ENCODE data around the gene ACER1. TPM values are rescaled to one million over a fixed set of nuclear protein-coding genes. Genes with fewer than 3 reads are reported as not detected.
"Not testable (repeated sequence)": the region's sequence is repeated elsewhere in the genome, so short reads cannot be mapped to it uniquely, and the experiment has no call there.

ACER1 gene
- total RNA-seq, 4 donors from 2014 or later = 0.61 TPM; not detected in 3

GRCh38 chr19:6287269-6287885 is 46.0 kb downstream of the ACER1 start:
- intact Hi-C loops (cut with DNase I; ENCODE audit: low total_unique reads) = no loop called here
- DNase-seq = no peak
- H3K4me3 ChIP-seq = no peak overlapping the region
- no peaks in the 10 kb centered on the region for H3K4me1 ChIP-seq
- no peaks in the 10 kb centered on the region for H3K27me3 ChIP-seq
- H3K9me3 ChIP-seq = peaks cover 0 to 31% of the 10 kb centered on the region in 2 donors
- TF ChIP-seq, protein P1, sequence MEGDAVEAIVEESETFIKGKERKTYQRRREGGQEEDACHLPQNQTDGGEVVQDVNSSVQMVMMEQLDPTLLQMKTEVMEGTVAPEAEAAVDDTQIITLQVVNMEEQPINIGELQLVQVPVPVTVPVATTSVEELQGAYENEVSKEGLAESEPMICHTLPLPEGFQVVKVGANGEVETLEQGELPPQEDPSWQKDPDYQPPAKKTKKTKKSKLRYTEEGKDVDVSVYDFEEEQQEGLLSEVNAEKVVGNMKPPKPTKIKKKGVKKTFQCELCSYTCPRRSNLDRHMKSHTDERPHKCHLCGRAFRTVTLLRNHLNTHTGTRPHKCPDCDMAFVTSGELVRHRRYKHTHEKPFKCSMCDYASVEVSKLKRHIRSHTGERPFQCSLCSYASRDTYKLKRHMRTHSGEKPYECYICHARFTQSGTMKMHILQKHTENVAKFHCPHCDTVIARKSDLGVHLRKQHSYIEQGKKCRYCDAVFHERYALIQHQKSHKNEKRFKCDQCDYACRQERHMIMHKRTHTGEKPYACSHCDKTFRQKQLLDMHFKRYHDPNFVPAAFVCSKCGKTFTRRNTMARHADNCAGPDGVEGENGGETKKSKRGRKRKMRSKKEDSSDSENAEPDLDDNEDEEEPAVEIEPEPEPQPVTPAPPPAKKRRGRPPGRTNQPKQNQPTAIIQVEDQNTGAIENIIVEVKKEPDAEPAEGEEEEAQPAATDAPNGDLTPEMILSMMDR (IDR thresholded peaks at IDR 0.05) = no peak
- TF ChIP-seq POLR2A (IDR thresholded peaks at IDR 0.05) = no peak
- no peak overlapping the region for H3K27ac ChIP-seq
- H3K36me3 ChIP-seq = no peaks in the 10 kb centered on the region

GRCh38 chr19:6286676-6287075 is 46.7 kb downstream of the ACER1 start:
- no peaks in the 10 kb centered on the region for H3K4me1 ChIP-seq
- no peak overlapping the region for H3K27ac ChIP-seq
- no peaks in the 10 kb centered on the region for H3K36me3 ChIP-seq
- DNase-seq = no peak
- H3K27me3 ChIP-seq = no peaks in the 10 kb centered on the region
- peaks cover 0 to 24% of the 10 kb centered on the region in 2 donors for H3K9me3 ChIP-seq
- no peak overlapping the region for H3K4me3 ChIP-seq
- intact Hi-C loops (cut with DNase I; ENCODE audit: low total_unique reads) = no loop called here
- no peak for TF ChIP-seq POLR2A (IDR thresholded peaks at IDR 0.05)
- TF ChIP-seq, protein P1 (IDR thresholded peaks at IDR 0.05) = no peak

DNA sequence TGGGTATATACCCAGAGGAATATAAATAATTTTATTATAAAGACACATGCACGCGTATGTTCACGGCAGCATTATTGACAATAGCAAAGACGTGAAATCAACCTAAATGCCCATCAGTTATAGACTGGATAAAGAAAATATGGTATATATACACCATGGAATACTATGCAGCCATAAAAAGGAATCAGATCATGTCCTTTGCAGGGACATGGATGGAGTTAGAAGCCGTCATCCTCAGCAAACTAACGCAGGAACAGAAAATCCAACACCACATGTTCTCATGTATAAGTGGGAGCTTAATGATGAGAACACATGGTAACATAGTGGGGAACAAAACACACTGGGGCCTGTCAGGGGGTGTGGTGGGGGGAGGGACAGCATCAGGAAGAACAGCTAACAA is 51.0 kb downstream of the ACER1 start:
- intact Hi-C loops (cut with DNase I; ENCODE audit: low total_unique reads); H3K27ac ChIP-seq; H3K27me3 ChIP-seq; H3K4me1 ChIP-seq; H3K4me3 ChIP-seq; H3K9me3 ChIP-seq; H3K36me3 ChIP-seq; DNase-seq: not testable (repeated sequence)

GRCh38 chr19:6279931-6280591 is 53.4 kb downstream of the ACER1 start, which contains the start of gene MLLT1:
Gene MLLT1, minus strand, starts transcription at chr19:6279975. Its CDS starts 191 bp downstream, at chr19:6279784.
- intact Hi-C loops (cut with DNase I; ENCODE audit: low total_unique reads) = no loop called here
- peak within 1 kb of the TSS; percentile 67 to 97 for H3K4me3 ChIP-seq
- peak; percentile 96 to 98 for DNase-seq

DNA sequence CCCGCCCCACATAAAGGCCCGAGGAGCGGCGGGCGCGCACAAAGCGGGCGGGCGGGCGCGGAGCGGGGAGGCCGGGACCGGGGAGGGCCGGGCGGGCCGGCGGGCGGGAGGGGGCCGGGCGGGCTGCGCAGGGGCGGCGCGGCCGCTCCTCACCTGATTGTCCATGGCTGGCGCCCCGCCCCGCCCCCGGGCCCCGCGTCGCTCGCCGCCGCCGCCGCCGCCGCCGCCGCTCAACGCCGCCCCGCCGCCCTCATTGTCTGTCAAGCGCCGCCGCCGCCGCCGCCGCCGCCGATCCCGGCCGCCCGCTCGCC is 53.8 kb downstream of the ACER1 start:
- Histone ChIP-seq H3K27me3 (no peaks in the 10 kb centered on the region), H3K9me3 (no peaks in the 10 kb centered on the region), H3K36me3 (no peaks in the 10 kb centered on the region), H3K4me1 (peaks cover 7 to 11% of the 10 kb centered on the region in 2 donors), H3K27ac (peak overlapping the region; percentile 92 to 93), H3K4me3 (peak overlapping the region; percentile 67 to 97)
- intact Hi-C loops (cut with DNase I; ENCODE audit: low total_unique reads) = no loop called here
- DNase-seq = no peak
- TF ChIP-seq POLR2A (IDR thresholded peaks at IDR 0.05) = no peak
- TF ChIP-seq, protein P1 (IDR thresholded peaks at IDR 0.05) = no peak

More at GRCh38 chr19:6279931-6280591, 53.4 kb downstream of the ACER1 start, which contains the start of gene MLLT1:
- Histone ChIP-seq H3K4me1 (peaks cover 3 to 8% of the 10 kb centered on the region in 2 donors), H3K36me3 (no peaks in the 10 kb centered on the region), H3K27me3 (no peaks in the 10 kb centered on the region), H3K27ac (peak within 1 kb of the TSS; percentile 92 to 93), H3K9me3 (no peaks in the 10 kb centered on the region)
- TF ChIP-seq POLR2A (IDR thresholded peaks at IDR 0.05) = peak; percentile 14 to 56
- TF ChIP-seq, protein P1 (IDR thresholded peaks at IDR 0.05) = peak; percentile 47 to 86 (median 64)

All from uterus (tissue), 4 donors.